Measurements from ENCODE around the gene PRR30.

DNA sequence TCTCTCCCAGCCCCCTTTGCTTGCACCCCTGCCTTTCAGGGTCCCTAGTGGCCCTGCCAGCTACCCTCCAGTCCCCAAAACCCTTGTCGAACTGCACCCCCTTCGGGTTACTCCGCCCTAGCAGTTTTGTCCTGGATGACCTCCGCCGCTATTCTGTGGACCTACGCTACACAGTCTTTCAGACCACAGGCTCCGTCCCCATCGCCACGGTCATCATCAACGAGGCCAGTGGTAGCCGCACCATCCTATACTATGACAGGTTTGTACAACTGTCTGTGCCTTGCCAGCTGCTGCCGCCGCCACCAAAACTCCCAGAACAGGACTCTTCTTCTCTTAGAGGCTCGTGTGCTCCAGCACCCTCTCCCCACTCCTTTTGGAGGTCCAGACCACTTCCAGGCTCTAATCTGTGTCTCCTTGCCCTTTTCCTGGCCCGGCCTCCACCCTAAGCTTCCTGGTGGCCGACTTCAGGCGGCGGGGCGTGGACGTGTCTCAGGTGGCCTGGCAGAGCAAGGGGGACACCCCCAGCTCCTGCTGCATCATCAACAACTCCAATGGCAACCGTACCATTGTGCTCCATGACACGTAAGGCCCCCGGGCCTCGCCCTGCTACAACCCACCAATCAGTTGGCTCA, 44.7 kb downstream of the PRR30 start:
- TF ChIP-seq, protein P1, sequence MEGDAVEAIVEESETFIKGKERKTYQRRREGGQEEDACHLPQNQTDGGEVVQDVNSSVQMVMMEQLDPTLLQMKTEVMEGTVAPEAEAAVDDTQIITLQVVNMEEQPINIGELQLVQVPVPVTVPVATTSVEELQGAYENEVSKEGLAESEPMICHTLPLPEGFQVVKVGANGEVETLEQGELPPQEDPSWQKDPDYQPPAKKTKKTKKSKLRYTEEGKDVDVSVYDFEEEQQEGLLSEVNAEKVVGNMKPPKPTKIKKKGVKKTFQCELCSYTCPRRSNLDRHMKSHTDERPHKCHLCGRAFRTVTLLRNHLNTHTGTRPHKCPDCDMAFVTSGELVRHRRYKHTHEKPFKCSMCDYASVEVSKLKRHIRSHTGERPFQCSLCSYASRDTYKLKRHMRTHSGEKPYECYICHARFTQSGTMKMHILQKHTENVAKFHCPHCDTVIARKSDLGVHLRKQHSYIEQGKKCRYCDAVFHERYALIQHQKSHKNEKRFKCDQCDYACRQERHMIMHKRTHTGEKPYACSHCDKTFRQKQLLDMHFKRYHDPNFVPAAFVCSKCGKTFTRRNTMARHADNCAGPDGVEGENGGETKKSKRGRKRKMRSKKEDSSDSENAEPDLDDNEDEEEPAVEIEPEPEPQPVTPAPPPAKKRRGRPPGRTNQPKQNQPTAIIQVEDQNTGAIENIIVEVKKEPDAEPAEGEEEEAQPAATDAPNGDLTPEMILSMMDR (IDR thresholded peaks at IDR 0.05; ENCODE audit: low read depth, low read length): no peak
- TF ChIP-seq POLR2A (IDR thresholded peaks at IDR 0.05; ENCODE audit: extremely low read depth, insufficient read length): no peak

All from NB4 (cell line).